Endothelial cell of umbilical vein (primary cell): ENCODE results near the gene ELK3.

Experiments
- CTCF ChIP-seq, 2 donors: IDR thresholded peaks; 1 replicate in 1 of 2; 2 replicates in 1 of 2; pipeline ENCODE4 v1.5.1; 2011; ENCODE audit warnings: low read length in 2 of 2, mild to moderate bottlenecking in 2 of 2, moderate library complexity in 2 of 2, control low read depth in 1 of 2, inconsistent platforms in 1 of 2, low read depth in 1 of 2; ENCODE audit not compliant: insufficient read depth in 1 of 2; ENCODE audit errors: extremely low read depth in 1 of 2
- EZH2 ChIP-seq: IDR thresholded peaks from 2 replicates; pipeline ENCODE4 v1.6.1; 2012; ENCODE audit warnings: borderline replicate concordance, low read depth, mild to moderate bottlenecking, moderate library complexity, low read length, inconsistent platforms; ENCODE audit not compliant: severe bottlenecking
- FOS ChIP-seq: IDR thresholded peaks from 2 replicates; pipeline ENCODE4 v1.6.1; 2011; ENCODE audit warnings: mild to moderate bottlenecking, low read length, moderate library complexity, borderline replicate concordance; ENCODE audit not compliant: insufficient read depth
- GATA2 ChIP-seq: IDR thresholded peaks from 2 replicates; pipeline ENCODE4 v1.7.0; 2011; ENCODE audit warnings: low read depth, mild to moderate bottlenecking, moderate library complexity, mixed read lengths, low read length; ENCODE audit not compliant: insufficient read length, insufficient read depth
- MAX ChIP-seq: IDR thresholded peaks from 2 replicates; pipeline ENCODE4 v1.6.1; 2011; ENCODE audit not compliant: insufficient read depth, insufficient read length
- MYC ChIP-seq: IDR thresholded peaks from one replicate; pipeline ENCODE4 v1.6.1; 2011; ENCODE audit warnings: mild to moderate bottlenecking, low read depth, low read length
- POLR2A ChIP-seq: IDR thresholded peaks from 2 replicates; pipeline ENCODE4 v1.6.1; 2012; ENCODE audit warnings: low read depth, mild to moderate bottlenecking, control low read depth, low read length
- POLR2AphosphoS5 ChIP-seq: IDR thresholded peaks from 2 replicates; pipeline ENCODE4 v1.6.1; 2012; ENCODE audit warnings: low read depth, mild to moderate bottlenecking, control low read depth, low read length, moderate library complexity; ENCODE audit not compliant: insufficient read depth

GRCh38 chr12:96226801-96227348, 32.7 kb downstream of the ELK3 start:
- no peak for TF ChIP-seq CTCF (IDR thresholded peaks at IDR 0.05; ENCODE audit: extremely low read depth in 1 of 2, insufficient read depth in 1 of 2, low read depth in 1 of 2, low read length in 2 of 2)
- TF ChIP-seq POLR2A, result no peak
- no peak for TF ChIP-seq GATA2
- no peak for TF ChIP-seq MAX
- TF ChIP-seq MYC, result no peak
- TF ChIP-seq POLR2AphosphoS5, result peak; percentile 10
- TF ChIP-seq FOS, result no peak
- no peak for TF ChIP-seq EZH2
